ENCODE data around the gene HOXB13.
A peak's percentile ranks its signal among the peaks of the same experiment; 100 is the strongest.

HOXB13 gene

DNA sequence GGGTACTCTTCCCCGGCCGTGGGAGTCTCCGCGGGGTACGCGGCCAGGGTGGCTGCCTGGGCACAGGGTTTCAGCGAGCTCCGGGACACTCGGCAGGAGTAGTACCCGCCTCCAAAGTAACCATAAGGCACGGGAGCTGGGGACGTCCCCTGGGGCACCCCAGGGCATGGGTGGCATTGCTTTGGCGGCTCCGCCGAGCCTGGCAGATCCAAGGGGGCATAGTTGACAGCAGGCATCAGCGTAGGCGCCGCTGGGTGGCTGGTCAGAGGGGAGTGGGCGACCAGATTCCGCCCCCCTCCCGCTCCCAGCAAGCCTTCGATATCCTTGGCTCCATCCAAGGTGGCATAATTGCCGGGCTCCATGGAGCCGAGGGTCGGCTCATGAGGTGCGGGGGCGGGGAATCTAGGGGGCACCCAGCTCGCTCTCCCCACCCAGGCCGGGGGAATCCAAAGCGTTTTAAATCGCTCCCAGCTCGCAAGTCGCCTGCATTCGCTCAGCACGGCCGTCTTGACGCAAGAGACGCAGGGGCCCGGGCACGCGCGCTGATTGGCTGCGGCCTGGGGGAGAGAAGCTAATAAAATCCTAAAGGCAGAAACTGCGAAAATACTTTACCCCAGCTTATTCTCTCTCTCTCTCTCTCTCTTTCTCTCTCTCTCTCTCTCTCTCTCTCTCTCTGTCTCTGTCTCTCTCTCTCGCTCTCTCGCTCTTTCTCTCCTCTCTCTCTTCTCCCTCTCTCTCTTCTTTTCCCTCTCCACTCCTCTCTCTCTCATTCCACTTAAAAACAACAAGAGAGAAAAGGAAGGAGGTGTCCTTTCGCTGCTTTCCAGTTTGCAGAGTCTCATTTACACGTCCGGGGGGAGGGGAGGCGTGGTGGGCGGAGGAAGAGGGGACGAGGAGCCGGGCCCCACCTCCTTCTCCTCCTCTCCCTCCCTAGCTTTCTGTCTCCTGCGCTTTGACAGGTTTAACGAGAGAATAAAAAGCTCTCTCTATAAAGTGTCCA lies at the start of gene HOXB13:
Gene HOXB13, minus strand, starts transcription at position 519 of the 1,000 bp plus-strand sequence. Its CDS starts 157 bp downstream, at position 362.
- DNase-seq, result peak; percentile 64

DNA sequence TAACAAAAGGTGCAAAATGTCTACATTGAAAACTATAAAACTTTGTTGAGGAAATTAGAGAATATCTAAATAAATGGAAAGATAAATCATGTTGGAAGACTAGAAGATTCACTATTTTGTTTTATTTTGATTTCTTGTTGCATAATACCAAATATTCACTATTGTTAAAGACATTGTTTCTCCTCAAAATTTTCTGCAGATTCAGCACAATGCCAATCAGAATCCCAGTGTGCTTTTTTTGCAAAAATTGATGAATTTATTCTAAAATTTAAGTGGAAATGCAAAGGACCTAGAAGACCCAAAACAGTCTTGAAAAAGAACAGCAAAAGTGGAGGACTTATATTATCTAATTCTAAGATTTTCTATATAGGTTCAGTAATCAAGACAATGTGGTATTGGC lies 48.1 kb upstream of the HOXB13 start:
- DNase-seq, result no peak

DNA sequence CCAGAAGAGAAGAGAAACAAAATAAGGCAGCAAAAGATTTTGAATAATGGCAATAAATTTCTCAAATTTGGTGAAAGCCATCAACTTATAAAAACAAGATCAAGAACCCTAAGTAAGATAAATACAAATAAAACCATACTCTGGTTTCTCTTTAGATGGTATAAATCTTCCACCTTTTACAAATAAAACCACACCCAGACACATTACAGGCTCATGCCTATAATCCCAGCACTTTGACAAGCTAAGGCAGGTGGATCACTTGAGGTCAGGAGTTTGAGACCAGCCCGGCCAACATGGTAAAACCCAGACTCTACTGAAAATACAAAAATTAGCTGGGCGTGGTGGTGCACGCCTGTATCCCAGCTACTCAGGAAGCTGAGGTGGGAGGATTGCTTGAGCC lies 44.7 kb upstream of the HOXB13 start:
- no peak for DNase-seq

DNA sequence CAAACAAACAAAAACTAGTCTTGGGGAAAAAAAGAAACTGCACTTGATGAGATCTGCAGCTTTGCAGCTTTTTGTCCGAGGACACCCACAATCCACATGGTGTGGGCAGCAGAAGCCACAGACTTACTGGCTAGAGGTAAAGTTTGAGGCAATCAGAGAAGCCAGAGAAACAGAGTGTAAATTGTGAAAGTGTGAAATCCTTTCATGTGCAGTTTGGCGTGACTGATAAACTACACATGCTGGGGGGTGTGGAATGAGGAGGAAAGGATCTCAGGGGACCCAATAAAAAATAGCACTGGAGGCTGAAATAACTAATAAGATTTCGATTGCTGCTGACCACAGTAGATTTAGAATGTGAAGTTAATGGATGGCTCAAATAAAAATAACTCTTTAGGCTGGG lies 42.4 kb upstream of the HOXB13 start:
- DNase-seq, result no peak

DNA sequence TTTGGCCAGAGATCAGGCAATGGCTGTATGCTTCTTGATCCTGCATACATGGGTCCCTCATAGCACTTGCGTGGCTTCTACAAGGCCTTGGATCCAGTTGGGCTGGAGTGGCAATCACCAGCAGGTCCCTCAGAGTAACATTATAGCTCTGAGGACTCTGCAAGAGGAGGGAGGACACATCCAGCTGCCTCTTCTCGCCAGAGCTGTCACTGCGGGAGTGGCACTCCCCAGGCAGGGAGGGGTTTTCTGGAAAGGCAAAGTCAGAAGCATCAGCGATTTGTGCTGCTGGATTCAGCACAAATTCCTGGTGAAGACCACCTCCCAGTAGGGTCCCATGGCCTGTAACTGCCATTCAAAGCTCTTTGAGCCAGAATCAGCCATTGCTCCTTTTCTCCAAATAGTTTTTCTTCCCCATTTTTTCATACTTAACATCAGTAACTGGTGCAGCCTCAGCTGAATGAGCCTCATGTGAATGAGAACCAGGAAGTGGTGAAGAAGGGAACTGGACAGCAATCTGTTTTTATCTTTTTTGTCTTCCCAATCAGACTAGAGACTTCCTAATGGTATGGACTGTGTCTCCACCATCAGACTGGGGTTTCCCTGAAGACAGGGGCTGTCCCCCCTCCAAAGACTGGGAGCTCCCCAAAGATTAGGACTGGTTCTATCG lies 40.6 kb upstream of the HOXB13 start:
- no peak for DNase-seq

DNA sequence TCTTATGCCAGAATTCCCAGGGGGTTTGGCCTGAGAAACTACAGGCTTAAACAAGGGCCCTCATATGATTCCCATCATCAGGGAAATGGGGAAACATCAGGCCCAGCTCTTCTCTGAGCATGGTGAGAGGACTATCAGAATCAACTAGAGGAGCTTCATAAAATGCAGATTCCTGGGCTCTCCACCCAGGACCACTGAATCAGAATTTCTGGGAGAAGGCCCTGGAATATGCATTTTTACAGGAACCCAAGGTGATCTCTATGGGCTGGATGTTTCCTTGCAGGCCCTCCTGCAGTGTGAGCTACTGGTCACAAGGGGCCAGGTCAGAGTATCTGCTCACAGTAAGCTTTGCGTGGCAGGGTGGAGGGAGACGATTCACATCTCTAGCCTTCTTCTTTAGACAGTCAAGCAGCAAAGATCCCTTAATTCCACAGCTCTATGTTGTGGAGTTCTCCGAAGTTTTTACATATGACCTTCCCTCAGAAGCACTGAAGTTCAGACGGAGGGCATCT lies 38.8 kb upstream of the HOXB13 start:
- DNase-seq, result no peak

DNA sequence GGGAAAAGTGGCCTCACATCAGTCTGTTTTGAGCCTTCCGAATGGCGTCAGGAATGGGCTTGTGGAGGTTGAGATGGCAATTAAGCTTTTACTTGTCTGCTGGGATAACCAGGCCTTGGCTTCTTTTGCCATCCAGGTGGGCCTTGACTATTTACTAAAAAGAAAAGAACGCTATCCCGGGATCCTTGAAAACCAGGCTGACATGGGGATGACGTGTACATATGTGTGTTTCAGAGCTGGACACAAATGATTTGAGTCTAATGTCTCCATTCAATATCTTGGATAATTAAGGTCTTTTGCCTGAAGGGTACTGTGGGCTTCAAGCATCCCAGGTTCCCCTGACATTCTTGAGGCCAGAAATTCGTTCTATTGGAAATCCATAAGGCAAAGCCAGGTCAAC lies 32.6 kb upstream of the HOXB13 start:
- no peak for DNase-seq

DNA sequence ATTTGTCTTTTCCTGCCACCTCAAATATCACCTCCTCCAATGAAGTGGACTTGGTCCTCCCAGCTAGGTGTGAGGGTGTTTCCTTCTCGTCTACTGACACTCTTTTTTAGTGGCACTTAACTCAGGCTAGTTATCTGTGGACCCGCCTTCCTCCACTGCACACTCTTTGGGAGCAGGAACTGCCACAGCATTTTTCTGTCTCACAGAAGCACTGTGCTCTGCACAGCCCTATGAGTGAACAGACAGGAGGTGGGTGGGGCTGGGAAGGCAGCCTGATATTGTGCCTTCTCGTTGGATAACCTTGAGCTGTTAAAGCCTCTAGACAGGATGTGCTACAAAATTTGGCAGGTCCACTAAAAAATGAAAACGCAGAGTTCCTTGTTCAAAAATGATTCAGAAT lies 31.9 kb upstream of the HOXB13 start:
- DNase-seq, result no peak

DNA sequence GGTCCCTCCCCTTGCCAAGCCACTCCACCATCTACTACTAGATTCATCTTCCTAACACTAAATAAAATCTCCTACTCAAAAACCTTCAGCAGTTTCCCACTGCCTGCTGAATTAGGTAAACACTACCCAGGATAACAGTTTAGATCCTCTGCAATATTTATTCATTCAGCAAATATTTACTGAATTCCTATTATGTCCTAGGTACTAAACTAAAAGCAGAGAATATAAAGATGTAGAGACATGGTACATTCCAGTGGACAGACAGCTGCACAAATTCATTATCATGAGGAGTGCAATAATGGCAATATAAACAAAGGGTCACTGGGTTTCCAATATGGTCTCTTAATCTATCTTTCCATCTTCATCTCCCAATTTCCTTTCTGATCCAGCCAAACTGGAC lies 30.7 kb upstream of the HOXB13 start:
- DNase-seq, result no peak

DNA sequence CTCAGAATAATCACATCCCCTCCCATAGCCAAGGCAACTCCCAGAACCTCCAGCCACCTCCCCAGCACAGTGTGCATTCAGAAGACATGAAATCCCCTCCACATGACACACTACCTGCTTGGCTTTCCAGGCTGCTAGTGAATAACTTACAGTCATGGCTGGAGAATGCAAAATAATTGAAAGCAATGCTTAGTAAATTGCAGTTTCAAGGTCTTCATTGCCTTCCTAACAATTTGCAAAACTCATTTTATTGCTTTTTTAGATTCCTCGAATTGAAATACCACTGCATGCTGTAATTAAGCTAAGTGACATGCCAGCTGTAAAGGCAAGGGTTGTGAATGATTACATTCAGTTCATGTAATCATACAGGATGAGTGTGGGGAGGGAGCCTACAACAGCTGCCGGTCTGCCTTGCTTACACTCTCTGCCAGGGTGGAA lies 29.0 kb upstream of the HOXB13 start:
- peak; percentile 39 for DNase-seq

DNA sequence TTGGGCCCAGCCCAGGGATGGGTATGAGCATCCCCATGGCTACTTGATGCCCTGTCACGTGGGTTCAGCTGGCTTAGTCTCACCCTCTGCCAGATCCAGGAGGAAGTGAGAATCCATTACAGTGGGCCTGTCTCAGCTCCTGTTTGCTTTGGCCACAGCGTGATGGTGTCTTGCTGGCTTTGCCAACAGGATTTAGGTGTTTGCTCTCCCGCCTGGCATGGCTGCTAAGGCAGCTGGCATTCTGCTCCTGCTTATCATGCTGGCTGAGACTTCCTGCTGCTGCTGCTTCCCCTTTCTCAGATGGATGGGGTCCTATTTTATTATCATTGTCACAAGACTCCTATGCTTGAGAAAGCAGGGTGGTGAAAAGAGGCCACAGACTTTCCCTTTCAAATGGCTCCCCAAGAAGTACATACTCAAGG lies 28.3 kb upstream of the HOXB13 start:
- no peak for DNase-seq

DNA sequence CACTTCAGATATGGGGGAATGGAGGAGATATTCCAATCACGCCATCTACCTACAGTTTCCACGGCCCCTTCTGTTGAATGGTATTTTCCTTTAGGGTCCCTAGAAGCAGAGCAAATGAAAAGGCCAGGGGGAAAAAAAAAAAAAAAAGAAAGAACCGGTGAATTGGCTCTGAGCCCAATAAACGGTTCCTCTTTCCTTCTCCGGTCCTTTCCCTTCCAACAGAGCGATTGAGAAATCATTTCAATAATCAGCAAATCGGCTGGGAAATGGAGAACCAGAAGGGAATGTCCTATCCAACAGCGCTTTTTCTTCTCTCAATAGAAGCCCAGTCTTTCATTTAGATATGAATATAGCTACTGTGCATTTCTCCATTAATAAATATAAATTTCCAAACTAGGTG lies 26.8 kb upstream of the HOXB13 start:
- DNase-seq, result no peak

DNA sequence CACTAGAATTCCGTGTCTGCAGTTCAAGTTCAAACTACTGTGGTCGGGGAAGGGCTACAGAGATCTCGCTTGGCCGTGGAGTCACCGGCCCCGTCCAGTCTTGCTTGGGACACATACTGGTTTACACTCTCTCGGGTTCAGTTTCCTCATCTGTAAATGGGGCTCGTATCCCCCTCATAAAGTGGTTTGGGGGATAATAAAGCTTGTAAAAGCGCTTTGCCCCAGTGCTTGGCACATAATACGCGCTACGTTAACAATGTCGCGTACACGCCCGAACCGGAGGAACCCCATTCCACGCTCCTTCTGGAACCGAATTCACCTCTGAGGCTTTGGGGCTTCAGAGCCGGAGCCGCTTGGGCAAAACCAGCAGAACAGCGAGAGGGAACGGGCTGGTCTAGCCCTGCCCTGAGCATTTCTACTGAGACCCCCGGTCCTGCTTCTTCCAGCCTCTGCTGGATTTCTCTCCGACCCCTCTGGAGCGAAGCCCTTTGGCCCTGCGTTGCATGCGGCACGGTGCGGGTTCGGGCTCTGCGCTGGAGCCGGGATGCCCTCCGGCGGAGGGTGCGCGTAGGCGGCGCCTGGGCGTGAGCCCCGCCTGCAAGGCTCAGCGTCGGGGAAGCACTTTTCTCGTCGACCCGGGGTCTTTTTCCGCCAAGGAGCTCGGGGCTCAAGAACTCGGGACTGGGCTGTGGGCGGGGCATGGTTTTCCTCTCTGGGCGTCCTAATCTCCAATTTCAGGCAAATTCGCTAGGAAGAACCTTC lies 26.1 kb upstream of the HOXB13 start:
- no peak for DNase-seq

DNA sequence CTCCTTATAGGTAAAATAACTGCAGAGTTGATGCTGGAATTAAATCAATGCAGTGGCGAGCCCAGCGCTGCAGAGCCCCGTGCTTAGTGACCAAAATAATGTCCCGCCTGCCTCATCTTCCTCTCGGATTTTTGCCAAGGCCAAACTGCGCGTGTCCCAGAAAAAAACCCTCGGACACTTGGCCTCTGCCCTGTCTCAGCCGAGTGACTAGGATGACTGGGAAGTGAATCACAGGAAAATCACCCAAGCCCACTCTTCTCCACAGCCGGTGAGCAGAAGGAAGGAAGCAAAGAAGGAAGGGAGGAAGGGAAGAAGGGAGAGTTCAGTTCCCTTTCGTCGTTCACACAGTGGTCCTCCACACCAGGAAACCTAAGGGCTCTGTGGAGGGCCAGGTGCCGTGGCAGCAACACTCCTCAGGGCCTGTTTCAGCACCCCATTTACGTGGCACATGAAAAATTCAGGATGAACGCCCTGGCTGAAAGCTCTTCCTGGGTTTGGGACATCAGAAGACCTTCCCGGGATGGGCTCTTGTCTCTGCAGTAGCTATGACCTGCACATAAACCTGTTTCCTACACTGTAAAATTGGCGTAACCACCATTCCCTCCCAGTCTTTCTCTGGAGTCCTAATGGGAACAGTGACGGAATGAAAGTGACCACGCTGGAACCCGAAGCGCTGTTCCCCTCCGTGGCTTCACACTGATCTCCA lies 25.4 kb upstream of the HOXB13 start:
- peak; percentile 66 for DNase-seq

DNA sequence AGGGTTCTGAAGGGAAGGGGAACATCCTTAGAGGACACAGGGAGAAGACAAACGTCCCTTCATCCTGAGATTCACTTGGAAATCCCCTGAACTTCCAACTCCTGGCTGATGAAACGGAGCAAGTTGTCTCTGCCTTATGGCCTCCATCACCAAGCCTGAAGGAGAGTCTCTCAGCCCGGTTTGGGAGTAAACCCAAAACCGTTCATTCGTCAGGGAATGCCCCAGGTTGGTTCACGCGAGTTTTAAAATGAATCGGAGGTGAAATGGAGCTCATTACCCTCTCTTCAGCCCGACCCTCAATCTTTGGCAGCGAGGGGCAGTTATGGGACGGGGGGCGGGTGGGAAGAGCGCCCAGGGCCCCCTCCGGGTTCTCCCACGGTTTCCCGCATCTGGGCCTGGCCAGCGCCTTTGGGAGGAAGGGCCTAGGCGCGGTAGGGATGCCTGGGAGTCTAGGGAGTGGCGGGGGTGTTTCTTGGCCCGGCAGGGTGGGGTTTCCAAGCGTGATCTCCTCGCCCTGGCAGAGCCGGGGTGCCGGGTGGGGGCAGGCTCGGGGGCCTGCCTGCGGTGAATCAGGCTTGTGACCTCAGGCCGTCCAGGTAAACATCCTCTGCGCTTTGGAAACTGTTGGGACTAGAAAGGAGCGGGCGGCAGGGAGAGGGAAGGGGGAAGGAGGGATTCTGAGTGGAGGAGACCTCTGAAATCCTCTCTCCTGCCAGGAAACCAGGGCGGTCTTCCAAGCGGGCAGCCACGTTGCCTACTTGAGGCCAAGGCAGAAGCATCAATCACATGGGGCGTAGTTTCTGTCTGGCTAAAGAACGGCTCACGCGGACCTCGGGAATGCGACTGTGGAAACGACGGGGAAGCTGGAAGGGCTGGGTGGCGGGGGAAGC lies 24.1 kb upstream of the HOXB13 start:
- DNase-seq, result no peak

DNA sequence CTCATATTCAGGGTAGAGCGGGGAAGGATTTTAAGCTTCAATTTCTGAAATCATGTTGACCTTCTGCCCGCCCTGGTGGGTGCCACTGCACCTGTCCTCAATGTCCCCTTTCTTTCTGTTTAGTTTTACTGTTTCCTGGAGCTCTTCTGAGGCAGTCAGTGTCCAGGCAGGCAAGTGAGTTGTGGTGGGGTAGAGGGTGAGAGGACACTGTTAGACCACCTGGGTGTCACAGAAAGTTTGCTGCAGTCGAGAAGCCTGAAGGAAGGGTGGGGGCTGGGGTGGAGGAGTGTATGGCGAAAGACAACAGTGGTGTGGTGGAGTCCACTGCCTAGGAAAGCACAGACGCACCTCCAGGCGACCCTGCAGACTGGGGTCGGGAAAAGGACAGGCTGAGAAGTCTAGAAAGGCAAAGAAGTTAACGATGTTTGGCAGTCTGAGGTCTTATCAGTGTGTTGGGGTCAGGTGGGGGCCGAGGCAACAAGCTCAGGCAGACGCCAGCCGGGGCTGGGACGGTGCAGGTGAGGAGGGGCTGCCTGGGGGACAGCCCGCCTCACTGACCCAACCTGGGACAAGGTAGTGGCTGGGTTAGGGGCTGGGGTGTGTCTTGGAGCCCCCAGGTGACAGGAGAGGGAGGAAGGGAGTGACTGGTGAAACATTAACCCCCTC lies 23.3 kb upstream of the HOXB13 start:
- DNase-seq, result no peak

DNA sequence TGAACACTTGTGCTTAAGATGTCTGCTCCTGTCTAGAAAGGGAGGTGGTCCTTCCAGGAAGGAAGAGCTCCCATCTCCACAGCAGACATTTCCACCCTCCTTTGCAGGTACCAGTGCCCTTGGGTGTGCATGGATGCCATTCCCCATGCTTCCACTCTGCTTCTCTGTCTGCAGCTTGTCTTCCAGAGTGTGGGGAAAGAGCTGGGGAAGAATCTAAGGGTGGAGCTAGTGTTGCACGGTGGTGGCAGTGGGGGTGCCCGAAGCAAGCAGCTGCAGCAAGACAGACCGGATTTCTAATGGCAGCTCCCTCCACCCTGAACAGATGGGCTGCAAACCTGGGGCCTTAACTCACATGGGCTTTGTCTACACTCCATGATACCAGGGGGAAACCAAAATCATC lies 22.6 kb upstream of the HOXB13 start:
- no peak for DNase-seq

DNA sequence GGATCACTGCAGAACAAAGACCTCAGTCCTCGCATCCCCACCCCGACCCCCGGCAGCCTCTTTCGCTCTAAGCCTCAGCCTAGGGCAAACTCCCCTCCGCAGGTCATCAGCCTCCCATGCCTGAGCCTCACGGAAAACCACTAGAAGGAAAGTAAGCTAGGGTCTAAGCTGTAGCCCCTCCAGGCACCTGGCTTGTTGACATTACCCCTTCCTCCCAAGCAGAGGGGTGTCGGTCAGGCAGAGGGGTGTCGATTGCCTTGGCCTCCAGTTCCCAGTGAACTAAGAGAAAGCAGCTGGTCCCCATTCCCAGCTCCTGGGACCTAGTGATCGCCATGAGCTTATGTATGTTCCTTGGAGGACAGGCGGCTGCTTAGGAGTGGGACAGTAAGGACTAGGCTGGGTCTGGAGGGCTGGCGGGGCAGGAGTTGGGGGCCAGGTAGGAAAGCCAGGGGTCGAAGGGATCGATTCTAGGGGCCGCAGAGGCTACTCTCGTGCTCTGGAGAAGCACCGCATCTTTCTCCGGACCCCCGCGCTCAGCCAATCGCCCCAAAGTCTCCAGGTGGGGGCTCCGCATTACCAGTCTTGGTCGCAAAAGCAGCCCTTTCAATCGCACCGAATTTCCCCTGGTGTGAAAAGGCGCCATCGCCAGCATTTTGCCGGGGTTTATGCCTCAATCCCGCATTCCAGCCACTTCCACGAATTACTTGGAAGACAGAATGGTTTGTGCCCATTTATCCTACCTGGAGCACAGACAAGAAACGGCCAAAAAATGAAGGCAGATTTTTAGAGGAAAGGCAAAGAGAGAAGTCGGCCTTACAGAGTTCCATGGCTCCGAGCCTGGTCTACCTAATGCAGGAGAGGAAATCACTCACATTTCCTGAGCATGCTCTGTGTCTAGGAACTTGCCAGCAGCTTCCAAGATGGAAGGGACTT lies 21.3 kb upstream of the HOXB13 start:
- DNase-seq, result no peak

DNA sequence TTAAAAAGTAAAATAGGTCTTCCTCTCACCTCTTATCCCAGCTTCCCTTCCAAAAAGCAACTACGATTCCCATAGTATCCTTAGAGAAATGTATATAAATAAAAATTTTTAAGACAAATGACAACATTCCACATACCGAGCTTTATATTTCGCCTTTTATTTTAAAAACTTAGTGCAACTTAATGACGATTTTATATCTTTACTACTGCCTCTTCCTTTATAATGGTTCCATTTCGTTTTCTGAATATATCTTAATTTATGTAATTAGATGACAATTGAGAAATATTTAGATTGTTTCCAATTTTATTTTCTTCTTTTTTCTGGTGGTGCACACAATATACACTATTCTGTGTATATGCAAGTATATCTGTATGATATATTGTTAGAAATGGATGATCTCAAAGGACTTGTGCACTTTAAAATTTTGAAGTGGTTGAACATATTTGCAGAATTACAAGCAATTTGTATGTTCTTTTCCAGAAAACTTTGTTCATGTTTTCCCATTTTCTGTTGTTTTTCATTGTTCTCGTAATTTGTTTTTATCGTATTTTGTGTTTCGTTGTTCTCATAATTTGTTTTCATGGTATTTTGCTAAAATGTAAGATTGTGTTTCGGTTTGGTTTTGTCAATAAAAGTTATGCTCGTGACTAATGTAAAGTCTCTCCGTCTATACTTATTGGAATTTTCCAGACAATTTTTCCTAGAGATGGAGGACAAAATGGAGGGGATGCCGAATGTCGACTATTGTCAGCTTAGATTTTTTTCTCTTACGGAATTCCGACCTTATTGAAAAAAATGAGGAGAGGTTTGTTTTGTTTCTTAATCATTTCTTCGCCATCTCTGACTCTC lies 20.4 kb upstream of the HOXB13 start:
- DNase-seq, result no peak
